Activated T-helper 17 cell treated with anti-CD3 and anti-CD28 coated beads, Interleukin-2, amount 50 U/mL, for 72 hours (primary cell): ENCODE data around the gene ANKRD24. TPM values are rescaled to one million over a fixed set of nuclear protein-coding genes. Genes with fewer than 3 reads are reported as not detected.
A peak's percentile ranks its signal among the peaks of the same experiment; 100 is the strongest.
"Not testable (repeated sequence)": the region's sequence is repeated elsewhere in the genome, so short reads cannot be mapped to it uniquely, and the experiment has no call there.

Source experiments
- ATAC-seq: fragments of 150-1000 bp; cut with Tn5 transposase; replicated peaks from 2 replicates; pipeline ENCODE4 v1.10.0; 2021; ENCODE audit warnings: mild to moderate bottlenecking, moderate library complexity
- H3K27ac Mint-ChIP-seq: one replicate; pipeline ENCODE4 v1.8.0; 2022; ENCODE audit warnings: mixed read lengths
- H3K27me3 Mint-ChIP-seq: one replicate; pipeline ENCODE4 v1.8.0; 2022; ENCODE audit warnings: mixed read lengths
- H3K36me3 Mint-ChIP-seq: one replicate; pipeline ENCODE4 v1.8.0; 2022; ENCODE audit warnings: low read depth, mild to moderate bottlenecking, mixed read lengths
- H3K4me1 Mint-ChIP-seq: one replicate; pipeline ENCODE4 v1.8.0; 2022; ENCODE audit warnings: mixed read lengths
- H3K4me3 Mint-ChIP-seq: one replicate; pipeline ENCODE4 v1.8.0; 2022; ENCODE audit warnings: mild to moderate bottlenecking, mixed read lengths
- H3K9me3 Mint-ChIP-seq: one replicate; pipeline ENCODE4 v1.8.0; 2022; ENCODE audit warnings: mixed read lengths
- total RNA-seq, 2 donors: library from RNA; stranded (reverse); gene quantifications; one replicate each; pipeline ENCODE4 v1.2.3, GENCODE V29; 2022

The ANKRD24 gene
- total RNA-seq, 2 donors from 2014 or later, result 1.2 to 2.5 TPM

DNA sequence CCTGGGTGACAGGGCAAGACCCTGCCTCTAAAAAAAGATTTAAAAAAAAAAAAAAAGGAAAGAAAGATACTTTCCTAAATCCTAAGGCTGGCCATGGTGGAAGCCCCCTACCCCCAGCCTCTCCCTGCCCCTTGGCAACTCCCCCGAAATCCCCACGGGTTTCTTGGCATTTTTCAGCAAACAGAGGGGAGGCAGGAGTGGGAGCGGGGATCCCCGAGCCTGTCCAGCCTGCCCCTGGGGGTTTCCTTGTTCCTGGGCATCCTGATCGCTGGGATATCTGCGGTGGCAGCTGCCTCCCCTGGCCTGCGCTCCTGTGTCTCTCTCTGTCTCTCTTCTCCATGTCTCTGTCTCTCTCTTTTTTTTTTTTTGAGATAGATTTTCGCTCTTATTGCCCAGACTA lies 43.4 kb downstream of the ANKRD24 start:
- no peaks in the 10 kb centered on the region for H3K4me1 Mint-ChIP-seq
- no peaks in the 10 kb centered on the region for H3K36me3 Mint-ChIP-seq
- no peaks in the 10 kb centered on the region for H3K9me3 Mint-ChIP-seq
- no peak for ATAC-seq
- no peak overlapping the region for H3K4me3 Mint-ChIP-seq
- peaks cover 4% of the 10 kb centered on the region for H3K27me3 Mint-ChIP-seq
- H3K27ac Mint-ChIP-seq, result no peak overlapping the region

DNA sequence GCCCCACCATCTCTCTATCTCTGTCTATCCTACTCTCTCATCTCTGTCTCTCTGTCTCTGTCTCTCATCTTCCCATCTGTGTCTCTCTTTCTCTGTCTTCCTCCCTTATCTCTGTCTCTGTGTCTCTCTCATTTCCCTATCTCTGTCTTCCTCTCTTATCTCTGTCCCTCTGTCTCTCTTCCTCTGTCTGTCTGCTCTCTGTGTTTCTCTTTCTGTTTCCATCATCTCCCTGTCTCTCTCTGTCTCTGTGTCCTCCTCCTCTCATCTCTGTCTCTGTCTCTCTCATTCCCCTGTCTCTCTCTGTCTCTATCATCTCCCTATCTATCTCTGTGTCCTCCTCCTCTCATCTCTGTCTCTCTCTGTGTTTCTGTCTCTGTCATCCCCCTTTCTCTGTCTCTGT lies 45.3 kb downstream of the ANKRD24 start:
- Mint-ChIP-seq H3K9me3 (no peaks in the 10 kb centered on the region), H3K4me3 (no peak overlapping the region), H3K27me3 (peaks cover 4% of the 10 kb centered on the region), H3K27ac (no peak overlapping the region), H3K36me3 (no peaks in the 10 kb centered on the region), H3K4me1 (no peaks in the 10 kb centered on the region)
- ATAC-seq, result no peak

DNA sequence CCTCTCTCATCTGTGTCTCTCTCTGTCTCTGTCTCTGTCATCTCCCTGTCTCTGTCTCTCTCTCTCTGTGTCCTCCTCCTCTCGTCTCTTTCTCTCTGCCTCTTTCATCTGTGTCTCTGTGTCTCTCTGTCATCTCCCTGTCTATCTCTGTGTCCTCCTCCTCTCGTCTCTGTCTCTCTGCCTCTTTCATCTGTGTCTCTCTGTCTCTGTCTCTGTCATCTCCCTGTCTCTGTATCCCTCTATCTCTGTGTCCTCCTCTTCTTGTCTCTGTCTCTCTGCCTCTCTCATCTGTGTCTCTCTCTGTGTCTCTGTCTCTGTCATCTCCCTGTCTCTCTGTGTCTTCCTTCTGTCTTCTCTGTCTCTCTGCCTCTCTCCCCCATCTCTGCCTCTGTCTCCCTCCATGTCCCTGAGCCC lies 46.3 kb downstream of the ANKRD24 start:
- no peaks in the 10 kb centered on the region for H3K9me3 Mint-ChIP-seq
- H3K4me3 Mint-ChIP-seq, result no peak overlapping the region
- no peaks in the 10 kb centered on the region for H3K36me3 Mint-ChIP-seq
- peaks cover 4% of the 10 kb centered on the region for H3K4me1 Mint-ChIP-seq
- no peak for ATAC-seq
- peaks cover 10% of the 10 kb centered on the region for H3K27me3 Mint-ChIP-seq
- H3K27ac Mint-ChIP-seq, result no peak overlapping the region

DNA sequence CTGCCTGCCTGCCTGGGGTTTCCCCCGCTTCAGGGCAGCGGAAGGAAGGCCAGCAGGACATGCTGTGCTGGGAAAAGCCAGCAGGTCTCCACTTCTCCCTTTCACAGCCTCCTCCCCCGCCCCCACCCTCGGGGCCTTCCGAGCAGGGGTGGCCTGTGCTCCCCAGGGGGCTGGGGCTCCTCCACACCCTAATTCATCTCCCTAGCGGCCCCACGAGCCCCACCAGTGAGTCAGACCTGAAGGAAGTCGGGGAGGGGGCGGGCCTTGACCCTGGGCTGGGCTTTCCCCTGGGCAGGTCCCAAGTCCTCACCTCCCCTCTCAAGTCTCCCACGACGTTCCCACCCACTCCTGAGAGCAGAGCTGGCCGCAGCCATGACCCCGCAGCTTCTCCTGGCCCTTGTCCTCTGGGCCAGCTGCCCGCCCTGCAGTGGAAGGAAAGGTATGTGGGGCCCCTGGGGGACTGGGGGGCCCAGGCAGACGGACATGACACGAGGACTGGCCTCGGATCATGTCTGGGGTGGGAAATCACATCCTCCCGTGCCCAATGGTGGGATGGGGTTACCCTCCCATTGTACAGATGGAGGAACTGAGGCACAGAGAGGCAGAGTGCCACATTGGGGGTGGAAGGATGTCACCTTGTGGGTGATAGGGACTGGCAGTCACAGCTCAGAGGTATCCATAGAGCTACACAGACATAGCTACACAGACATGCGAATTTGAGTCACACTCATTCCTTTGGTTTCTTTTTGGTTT lies 46.9 kb downstream of the ANKRD24 start, which contains the start of gene EBI3:
TSS of gene EBI3 (plus strand) at position 345 of the 753 bp plus-strand sequence. CDS start at position 373, 28 bp downstream.
- H3K4me1 Mint-ChIP-seq, result peaks cover 4% of the 10 kb centered on the region
- H3K27ac Mint-ChIP-seq, result no peak within 1 kb of the TSS
- no peak within 1 kb of the TSS for H3K4me3 Mint-ChIP-seq
- no peaks in the 10 kb centered on the region for H3K9me3 Mint-ChIP-seq
- peaks cover 10% of the 10 kb centered on the region for H3K27me3 Mint-ChIP-seq
- ATAC-seq, result peak; percentile 91
- no peaks in the 10 kb centered on the region for H3K36me3 Mint-ChIP-seq

DNA sequence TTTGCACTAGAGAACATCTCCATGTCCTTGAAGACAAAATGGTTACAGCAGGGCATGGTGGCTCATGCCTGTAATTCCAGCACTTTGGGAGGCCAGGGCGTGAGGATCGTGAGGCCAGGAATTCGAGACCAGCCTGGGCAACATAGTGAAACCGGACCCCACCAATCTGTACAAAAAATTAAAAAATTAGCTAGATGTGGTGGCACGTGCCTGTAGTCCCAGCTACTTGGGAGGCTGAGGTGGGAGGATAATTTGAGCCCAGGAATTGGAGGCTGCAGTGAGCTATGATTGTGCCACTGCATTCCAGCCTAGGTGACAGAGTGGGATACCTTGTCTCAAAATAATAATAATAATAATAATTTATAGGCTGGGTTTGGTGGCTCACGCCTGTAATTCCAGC lies 47.7 kb downstream of the ANKRD24 start:
- ATAC-seq, H3K9me3 Mint-ChIP-seq, H3K36me3 Mint-ChIP-seq, H3K4me1 Mint-ChIP-seq, H3K4me3 Mint-ChIP-seq, H3K27ac Mint-ChIP-seq: not testable (repeated sequence)
- H3K27me3 Mint-ChIP-seq, result peaks cover 10% of the 10 kb centered on the region

DNA sequence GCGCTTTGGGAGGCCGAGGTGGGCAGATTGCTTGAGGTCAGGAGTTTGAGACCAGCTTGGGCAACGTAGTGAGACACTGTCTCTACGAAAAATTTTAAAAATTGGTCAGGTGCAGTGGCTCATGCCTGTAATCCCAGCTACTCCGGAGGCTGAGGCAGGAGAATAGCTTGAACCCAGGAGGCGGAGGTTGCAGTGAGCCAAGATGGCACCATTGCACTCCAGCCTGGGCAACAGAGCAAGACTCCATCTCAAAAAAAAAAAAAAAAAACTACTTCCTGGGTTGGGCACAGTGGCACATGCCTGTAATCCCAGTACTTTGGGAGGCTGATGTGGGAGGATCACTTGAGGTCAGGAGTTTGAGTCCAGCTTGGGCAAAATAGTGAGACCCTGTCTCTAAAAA lies 49.0 kb downstream of the ANKRD24 start:
- not testable (repeated sequence) for ATAC-seq, H3K36me3 Mint-ChIP-seq, H3K4me3 Mint-ChIP-seq, H3K27me3 Mint-ChIP-seq, H3K27ac Mint-ChIP-seq, H3K4me1 Mint-ChIP-seq, H3K9me3 Mint-ChIP-seq

DNA sequence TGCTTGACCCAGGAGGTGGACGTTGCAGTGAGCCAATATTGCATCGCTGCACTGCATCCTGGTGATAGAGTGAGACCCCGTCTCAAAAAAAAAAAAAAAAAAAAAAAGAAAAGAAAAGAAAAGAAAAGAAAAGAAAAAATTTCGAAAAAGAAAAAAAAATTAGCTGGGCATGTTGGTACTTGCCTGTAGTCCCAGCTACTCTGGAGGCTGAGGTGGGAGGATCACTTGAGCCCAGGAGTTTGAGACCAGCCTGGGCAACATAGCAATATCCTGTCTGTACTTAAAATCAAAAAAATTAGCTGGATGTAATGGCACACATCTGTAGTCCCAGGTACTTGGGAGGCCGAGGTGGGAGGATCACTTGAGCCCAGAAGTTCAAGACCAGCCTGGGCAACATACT lies 49.6 kb downstream of the ANKRD24 start:
- not testable (repeated sequence) for ATAC-seq

DNA sequence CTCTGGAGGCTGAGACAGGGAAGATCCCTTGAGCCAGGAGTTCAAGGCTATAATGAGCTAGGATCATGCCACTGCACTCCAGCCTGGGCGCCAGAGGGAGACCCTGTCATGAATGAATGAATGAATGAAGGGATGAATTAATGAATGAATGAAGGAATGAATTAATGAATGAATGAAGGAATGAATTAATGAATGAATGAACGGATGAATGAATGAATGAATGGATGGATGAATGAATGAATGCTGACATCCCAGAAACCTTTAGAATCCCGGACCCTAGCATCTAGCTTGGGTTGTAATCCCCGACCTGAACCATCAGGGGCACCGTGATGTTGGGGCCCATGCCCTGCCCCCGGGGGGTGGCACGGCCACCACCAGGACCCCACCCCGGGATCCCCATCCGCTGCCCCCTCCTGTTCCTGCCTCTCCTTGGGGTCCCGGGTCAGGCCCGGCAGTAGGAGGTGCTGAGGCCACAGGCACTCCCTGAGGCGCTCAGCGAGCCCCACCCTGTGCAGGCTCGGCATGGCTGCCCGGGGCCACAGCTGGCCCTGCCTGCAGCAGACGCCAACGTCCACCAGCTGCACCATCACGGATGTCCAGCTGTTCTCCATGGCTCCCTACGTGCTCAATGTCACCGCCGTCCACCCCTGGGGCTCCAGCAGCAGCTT lies 50.3 kb downstream of the ANKRD24 start:
- H3K9me3 Mint-ChIP-seq, result no peaks in the 10 kb centered on the region
- H3K27ac Mint-ChIP-seq, result no peak overlapping the region
- H3K4me1 Mint-ChIP-seq, result peaks cover 4% of the 10 kb centered on the region
- no peak for ATAC-seq
- H3K4me3 Mint-ChIP-seq, result no peak overlapping the region
- no peaks in the 10 kb centered on the region for H3K36me3 Mint-ChIP-seq
- peaks cover 6% of the 10 kb centered on the region for H3K27me3 Mint-ChIP-seq

More for the DNA sequence above, 49.6 kb downstream of the ANKRD24 start:
- H3K27me3 Mint-ChIP-seq, H3K4me3 Mint-ChIP-seq, H3K4me1 Mint-ChIP-seq, H3K27ac Mint-ChIP-seq, H3K9me3 Mint-ChIP-seq, H3K36me3 Mint-ChIP-seq: not testable (repeated sequence)

DNA sequence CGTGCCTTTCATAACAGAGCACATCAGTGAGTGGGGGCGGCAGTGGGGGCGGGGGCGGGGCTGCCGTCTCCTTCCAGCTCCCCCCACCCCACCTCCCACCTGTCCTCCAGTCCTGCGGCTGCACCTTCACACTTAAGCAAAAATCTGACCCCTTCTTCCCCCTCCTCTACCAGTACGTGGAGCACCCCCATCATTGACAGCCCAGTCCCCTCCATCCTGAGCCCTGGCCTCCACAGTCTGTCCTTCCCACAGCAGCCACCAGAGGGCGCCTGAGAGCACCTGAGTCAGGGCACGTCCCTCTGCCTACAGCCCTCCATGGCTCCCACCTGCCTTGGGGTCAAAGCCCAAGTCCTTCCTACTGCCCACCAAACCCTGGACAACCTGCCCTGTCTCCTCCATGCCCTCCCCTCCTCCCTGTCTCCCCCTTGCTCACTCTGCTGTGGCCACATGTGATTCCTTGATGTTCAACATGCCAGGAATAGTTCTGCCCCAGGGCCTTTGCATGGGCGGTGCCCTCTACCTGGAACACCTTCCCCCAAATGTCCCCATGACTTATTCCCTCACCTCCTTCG lies 50.9 kb downstream of the ANKRD24 start:
- peak overlapping the region; percentile 46 for H3K27ac Mint-ChIP-seq
- H3K4me1 Mint-ChIP-seq, result peaks cover 4% of the 10 kb centered on the region
- ATAC-seq, result no peak
- no peaks in the 10 kb centered on the region for H3K36me3 Mint-ChIP-seq
- H3K4me3 Mint-ChIP-seq, result no peak overlapping the region
- peaks cover 6% of the 10 kb centered on the region for H3K27me3 Mint-ChIP-seq
- no peaks in the 10 kb centered on the region for H3K9me3 Mint-ChIP-seq

DNA sequence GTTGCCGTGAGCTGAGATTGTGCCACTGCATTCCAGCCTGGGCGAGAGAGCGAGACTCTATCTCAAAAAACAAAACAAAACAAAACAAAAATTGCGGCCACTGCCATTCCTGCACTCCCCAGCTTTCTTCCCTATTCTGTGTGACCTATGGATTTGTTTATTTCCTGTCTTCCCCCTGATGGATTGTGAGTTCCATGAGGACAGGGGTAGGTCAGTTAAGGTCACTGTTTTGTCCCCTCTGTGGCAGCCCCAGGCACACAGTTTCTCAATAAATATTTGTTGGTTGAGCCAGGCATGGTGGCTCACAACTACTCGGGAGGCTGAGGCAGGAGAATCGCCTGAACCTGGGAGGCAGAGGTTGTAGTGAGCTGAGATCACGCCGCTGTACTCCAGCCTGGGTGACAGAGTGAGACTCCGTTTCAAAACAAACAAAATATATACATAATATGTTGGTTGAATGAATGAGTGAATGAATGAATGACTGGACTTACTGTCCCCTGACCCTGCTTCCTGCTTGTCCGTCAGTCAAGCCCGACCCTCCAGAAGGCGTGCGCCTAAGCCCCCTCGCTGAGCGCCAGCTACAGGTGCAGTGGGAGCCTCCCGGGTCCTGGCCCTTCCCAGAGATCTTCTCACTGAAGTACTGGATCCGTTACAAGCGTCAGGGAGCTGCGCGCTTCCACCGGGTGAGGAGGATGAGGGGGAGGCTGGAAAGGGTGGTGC lies 51.8 kb downstream of the ANKRD24 start:
- no peak for ATAC-seq

DNA sequence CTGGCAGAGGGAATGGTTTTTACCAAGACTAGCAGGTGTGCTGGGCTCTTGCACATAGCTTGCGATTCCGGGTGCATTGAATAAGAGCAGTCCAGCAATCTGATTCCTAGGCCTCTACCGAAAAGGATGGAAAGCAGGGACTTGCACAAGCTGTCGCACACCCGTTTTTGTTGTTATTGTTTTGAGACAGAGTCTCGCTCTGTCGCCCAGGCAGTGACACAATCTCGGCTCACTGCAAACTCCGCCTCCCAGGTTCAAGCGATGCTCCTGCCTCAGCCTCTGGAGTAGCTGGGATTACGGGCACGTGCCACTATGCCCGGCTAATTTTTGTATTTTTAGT lies 52.3 kb downstream of the ANKRD24 start:
- no peak for ATAC-seq
- Mint-ChIP-seq H3K4me1 (peaks cover 4% of the 10 kb centered on the region), H3K27ac (no peak overlapping the region), H3K36me3 (no peaks in the 10 kb centered on the region), H3K27me3 (peaks cover 6% of the 10 kb centered on the region), H3K9me3 (no peaks in the 10 kb centered on the region), H3K4me3 (no peak overlapping the region)

More for the DNA sequence above, 51.8 kb downstream of the ANKRD24 start:
- peaks cover 4% of the 10 kb centered on the region for H3K4me1 Mint-ChIP-seq
- no peaks in the 10 kb centered on the region for H3K36me3 Mint-ChIP-seq
- H3K27ac Mint-ChIP-seq, result peak overlapping the region; percentile 46
- peaks cover 6% of the 10 kb centered on the region for H3K27me3 Mint-ChIP-seq
- H3K4me3 Mint-ChIP-seq, result no peak overlapping the region
- no peaks in the 10 kb centered on the region for H3K9me3 Mint-ChIP-seq

DNA sequence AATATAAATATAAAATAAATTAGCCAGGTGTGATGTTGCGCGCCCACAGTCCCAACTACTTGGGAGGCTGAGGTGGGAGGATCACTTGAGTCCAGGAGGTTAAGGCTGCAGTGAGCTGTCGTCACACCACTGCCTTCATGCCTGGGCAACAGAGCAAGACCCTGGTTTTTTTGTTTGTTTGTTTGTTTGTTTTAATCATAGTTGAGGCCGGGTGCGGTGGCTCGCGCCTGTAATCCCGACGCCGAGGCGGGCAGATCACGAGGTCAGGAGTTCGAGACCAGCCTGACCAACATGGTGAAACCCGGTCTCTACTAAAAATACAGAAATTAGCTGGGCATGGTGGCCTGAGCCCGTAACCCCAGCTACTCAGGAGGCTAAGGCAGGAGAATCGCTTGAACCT lies 55.0 kb downstream of the ANKRD24 start:
- H3K9me3 Mint-ChIP-seq, H3K27me3 Mint-ChIP-seq, H3K4me1 Mint-ChIP-seq, H3K4me3 Mint-ChIP-seq, ATAC-seq, H3K27ac Mint-ChIP-seq, H3K36me3 Mint-ChIP-seq: not testable (repeated sequence)

DNA sequence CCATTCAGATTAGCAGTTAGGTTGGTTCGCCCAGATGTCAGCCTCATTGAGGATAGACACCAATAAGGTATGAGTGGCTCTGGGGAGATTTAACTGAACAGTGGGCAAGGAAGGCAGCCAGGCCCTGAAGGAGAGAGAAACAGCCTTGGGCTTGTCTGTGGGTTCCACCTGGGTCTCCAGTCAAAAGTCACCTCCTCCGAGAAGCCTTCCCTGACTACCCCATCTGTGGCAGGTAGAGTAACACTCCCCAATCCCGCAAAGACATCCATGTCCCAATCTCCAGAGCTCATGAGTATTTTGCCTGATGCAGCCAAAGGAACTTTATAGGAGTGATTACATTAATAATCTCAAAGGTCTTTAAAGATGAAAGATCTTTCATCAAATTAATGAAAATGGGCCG lies 56.3 kb downstream of the ANKRD24 start:
- H3K36me3 Mint-ChIP-seq, result no peaks in the 10 kb centered on the region
- ATAC-seq, result no peak
- no peaks in the 10 kb centered on the region for H3K27me3 Mint-ChIP-seq
- H3K4me3 Mint-ChIP-seq, result no peak overlapping the region
- H3K9me3 Mint-ChIP-seq, result peaks cover 3% of the 10 kb centered on the region
- no peak overlapping the region for H3K27ac Mint-ChIP-seq
- no peaks in the 10 kb centered on the region for H3K4me1 Mint-ChIP-seq

DNA sequence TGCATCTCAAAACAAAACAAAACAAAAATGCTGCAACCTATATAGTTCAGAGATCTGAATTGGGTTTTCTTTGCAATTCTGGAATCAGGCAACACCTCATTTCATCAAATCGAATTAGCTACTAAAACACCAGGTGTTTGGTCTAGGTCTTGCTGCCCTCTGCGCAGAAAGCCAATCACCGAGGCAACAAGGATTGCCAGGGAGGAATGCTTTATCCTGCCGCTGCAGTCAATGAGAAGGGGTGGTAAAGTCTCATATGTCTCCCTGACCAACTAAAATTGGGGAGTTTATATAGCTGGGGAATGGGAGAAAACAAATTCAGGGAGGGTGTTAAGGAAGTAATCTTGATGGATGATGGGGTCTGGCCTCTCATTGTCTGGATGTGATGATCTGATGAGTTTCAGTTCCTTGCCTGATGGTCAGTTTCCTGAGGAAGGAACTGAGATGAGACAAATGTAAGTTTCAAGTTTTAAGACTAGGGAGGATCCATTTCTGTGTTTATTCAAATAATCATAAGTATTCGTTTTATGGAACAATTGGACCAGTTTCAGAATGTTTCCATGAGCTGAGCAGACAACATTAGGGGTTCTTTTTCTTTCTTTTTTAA lies 59.4 kb downstream of the ANKRD24 start:
- Mint-ChIP-seq H3K9me3 (peaks cover 3% of the 10 kb centered on the region), H3K27ac (no peak overlapping the region), H3K36me3 (peaks cover 7% of the 10 kb centered on the region), H3K4me1 (no peaks in the 10 kb centered on the region), H3K4me3 (no peak overlapping the region), H3K27me3 (no peaks in the 10 kb centered on the region)
- no peak for ATAC-seq
